CD4-positive, alpha-beta T cell treated with Interleukin-17A for 1 hour (primary cell): ENCODE data around the gene TBC1D22A.
A peak's percentile ranks its signal among the peaks of the same experiment; 100 is the strongest.

Source experiments
- DNase-seq: peaks from one replicate; pipeline ENCODE4 v3.0.0-alpha.2; 2020

Gene TBC1D22A

GRCh38 chr22:47067321-47067890, 305.0 kb downstream of the TBC1D22A start:
- no peak for DNase-seq

DNA sequence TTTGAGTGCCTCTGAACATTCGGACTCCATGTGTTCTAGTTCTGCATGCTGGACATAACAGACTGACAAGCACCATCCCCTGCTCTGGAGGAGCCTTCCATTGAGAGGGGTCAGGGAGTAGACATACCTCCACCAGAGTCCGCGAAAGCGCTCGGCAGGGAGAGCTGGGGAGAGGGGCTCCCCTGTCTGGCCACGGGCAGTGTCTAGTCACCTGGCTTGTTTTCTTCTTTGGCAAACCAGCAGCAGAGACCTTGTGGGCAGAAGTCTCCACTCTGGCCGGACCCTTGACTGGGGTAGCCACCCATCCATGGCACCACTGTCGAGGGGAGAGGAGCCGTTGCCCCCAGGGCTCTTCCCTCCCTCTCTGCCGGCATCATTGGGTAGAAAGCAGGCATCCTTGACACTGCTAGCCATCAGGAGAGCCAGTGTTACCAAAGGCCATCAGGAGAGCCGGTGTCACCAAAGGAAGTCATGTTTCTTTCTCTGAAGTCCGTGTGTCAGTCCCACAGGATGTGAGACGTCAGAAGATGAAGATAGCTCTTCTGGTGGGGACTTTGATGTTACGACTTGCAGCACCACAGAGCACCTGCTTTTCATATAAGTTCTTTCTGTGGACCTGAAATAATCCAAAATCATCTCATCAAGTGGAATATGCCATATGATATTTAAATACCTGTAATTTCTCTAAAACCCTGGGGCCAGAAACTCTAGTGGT, 305.6 kb downstream of the TBC1D22A start:
- DNase-seq = no peak

DNA sequence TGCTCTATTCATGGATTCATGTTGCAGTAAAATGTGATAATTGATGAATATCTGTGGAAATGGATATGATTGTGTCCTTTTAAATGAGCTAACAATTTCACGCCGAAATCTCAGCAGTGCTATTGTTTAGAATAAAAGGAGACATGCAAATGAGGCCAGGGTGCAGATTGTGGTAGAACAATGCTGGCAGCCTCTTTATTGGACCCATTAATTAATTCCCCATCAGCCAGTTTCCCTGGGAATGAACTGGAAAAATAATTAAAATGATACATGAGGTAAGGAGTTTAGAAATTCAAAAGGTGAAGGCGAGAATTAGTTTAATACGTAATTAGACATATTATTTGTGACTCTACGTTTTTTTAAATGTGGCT, 306.2 kb downstream of the TBC1D22A start:
- no peak for DNase-seq

DNA sequence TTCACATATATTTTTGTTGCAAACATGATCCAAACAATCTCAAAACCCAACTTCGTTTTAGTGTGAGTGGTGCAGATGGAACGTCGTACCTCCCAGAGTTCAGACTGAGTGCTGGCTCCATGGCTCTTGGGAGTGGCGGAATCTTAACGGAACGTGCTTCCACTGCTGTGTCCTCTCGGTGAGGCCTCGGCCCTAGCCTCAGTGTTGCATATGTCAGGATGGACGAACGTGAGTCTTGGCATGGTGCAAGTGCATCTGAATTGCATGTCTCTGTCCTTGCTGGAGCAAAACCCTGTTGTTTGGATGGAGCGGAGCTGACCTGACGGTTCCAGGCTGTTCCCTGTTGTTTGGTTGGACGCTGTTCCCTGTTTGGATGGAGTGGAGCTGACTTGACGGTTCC, 306.8 kb downstream of the TBC1D22A start:
- DNase-seq = no peak

DNA sequence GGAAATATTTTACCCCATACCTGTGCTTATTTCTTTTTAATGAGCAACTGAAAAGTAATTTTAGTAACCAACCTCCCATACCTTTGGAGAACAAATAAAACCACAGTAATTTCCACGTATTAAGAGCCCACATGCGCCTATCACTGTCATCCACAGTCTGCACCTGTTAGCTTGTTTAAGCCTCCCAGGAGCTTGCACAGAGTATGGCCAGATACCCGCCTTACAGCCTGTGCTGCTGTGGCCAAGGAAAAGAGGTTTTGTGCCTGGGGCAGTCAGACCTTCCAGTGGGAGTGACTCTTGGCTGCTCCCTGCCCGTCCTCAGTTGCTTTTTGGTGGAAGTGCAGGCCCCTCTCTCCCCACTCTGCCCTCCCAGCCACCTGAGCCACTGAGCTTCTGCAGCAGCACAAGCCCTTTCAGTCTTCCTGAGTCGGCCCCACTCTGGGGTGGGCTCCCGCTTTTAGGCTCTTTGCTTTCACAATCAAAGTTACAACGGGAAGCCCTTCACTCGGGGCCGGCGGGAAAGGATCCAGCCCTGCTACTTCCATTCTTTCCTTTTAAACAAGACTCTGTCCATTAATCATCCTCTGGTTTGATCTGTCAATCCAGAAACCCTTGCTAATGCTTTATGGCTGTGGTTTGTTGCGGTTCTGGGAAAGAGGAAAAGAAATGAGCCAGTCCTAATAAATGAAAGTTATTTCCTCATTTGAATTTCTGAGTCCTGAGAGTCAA, 308.8 kb downstream of the TBC1D22A start:
- no peak for DNase-seq

DNA sequence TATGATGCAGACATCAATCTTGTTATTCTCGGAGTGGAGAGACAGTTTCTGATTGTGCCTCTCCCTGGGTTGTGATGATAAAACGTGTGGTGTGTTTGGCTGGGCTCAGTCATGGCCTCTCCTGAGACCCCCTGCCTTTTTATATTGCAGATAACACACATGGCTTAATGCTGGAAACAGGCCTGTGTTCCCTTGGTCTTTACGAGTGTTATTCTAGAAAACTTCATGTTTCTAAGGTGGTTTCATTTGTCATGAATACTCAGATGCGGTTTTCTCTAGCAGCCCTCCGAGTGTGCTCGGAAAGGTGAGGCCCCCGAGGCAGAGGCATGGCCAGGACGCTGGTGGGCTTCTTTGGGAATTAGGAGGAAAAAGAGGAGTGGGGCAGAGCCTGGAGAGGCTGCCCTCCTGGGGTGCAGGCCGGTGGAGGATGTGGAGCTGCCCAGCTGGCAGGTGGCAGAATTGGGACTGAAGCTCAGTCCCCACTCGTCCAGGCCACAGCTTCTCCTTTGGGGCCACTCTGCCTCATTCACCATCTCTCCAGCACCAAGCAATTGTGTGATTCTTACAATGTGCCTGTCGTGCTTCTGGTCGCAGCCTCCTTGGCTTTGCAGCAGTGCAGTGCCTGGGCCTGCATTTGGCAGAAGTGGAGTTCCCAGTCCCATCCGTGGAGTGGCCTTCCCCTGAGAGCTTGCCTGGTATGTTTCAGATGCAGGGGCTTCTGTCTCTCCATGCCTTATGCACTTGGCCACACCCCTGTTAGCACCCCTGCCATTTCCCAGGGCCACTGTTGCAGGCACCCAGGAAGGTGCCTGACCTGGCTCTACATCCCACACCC, 309.6 kb downstream of the TBC1D22A start:
- DNase-seq = no peak

- no peak for DNase-seq
Measured at GRCh38 chr22:47072642-47072967, 310.2 kb downstream of the TBC1D22A start.

- DNase-seq = no peak
Measured at GRCh38 chr22:47073075-47073474, 310.6 kb downstream of the TBC1D22A start.

DNA sequence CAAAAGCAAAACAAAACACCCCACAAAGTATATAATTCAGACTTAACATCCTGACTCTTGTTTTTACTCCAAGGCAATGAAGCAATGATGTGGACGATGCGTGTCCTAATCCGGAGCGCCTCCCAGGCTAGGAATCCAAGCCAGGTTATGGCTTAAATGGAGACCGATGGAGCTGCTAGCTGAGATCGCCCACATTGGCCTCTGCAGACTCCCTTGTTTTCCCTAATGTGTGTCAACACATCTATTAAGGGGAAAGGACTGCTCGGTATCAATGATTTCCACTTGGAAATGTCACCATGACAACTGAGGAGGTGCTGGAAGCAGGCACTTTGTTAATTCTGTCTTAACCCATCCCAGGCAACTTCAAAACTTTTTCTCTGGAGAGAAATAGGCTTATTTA, 311.7 kb downstream of the TBC1D22A start:
- DNase-seq = no peak

DNA sequence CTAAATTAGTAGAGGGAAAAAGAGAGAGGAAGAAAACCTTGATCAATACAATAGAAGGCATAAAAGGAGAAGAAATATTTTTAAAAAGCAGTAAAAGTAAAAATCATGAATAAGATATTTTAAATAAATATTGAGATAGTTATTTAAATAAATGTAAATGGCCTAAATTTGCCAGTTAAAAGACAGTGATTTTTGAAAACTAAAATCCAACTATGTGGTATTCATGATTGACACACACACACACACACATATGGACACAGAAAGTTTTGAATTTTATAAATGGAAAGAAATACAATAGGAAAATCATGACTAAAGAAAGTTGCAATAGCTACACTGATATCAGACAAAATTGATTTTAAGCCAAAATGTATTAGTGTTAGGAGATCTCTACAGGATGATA, 313.1 kb downstream of the TBC1D22A start:
- no peak for DNase-seq

- DNase-seq = no peak
Measured at GRCh38 chr22:47076758-47077157, 314.3 kb downstream of the TBC1D22A start.

DNA sequence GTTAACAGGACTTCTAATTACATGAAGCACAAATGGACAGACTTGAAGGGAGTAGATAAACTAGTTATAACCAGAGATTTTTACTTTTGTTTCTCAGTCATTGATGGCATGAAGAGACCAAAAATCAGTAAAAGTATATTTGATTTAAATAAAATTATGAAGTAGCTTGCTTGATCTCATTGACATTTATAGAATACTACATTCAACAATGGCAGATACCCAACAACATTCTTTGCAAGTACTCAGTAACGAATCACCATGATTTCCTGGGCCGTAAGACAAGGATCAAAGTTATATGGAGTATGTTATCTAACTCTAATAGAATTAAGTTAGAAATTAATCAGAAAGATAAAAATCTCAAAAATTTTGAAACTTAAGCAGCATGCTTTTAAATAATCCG, 317.6 kb downstream of the TBC1D22A start:
- DNase-seq = no peak

DNA sequence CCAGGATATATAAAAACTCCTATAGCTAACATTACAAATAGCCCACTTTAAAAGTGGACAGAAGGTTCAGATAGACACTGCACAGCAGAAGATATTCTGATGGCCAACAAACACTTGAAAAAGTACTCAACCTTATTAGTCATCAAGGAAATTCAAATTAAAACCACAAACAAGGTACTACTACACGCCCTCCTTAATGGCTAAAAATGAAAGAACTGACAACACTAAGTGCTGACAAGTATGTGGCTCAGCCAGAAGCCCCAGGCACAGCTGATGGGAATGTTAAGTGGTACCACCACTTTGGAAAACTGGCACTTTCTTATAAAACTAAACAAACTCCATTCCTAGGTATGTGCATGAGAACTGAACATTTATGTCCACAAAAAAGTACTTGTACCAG, 320.1 kb downstream of the TBC1D22A start:
- no peak for DNase-seq

DNA sequence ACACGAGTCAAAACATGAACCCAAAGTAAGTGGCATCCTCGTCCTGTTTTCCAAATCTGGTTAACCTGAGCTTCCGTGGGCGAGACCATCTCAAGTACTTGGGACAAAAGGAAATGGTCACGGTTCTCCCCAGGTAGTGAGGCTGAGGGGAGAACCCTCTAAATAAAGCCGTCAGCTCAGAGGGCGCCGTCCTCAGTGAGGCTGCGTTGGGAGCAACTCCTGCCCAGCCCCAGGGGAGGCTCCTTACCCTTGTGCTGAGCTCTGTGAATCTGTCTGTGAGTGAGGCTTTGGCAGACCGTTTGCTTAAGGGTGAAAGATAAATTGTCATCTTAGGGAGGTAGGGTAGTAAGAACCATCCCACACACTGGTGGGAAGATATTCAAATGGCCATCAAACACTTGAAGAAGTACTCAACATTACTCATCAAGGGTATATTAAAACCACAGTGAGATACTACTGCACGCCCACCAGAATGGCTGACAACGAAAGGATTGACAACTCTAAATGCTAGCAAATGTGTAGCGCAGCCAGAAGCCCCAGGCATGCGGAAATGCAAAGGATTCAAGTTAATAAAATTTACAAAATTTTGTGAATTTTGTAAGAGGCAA, 321.0 kb downstream of the TBC1D22A start:
- DNase-seq = no peak

- DNase-seq = no peak
Measured at GRCh38 chr22:47084226-47084625, 321.8 kb downstream of the TBC1D22A start.

- DNase-seq = no peak
Measured at GRCh38 chr22:47086596-47087248, 324.3 kb downstream of the TBC1D22A start.

DNA sequence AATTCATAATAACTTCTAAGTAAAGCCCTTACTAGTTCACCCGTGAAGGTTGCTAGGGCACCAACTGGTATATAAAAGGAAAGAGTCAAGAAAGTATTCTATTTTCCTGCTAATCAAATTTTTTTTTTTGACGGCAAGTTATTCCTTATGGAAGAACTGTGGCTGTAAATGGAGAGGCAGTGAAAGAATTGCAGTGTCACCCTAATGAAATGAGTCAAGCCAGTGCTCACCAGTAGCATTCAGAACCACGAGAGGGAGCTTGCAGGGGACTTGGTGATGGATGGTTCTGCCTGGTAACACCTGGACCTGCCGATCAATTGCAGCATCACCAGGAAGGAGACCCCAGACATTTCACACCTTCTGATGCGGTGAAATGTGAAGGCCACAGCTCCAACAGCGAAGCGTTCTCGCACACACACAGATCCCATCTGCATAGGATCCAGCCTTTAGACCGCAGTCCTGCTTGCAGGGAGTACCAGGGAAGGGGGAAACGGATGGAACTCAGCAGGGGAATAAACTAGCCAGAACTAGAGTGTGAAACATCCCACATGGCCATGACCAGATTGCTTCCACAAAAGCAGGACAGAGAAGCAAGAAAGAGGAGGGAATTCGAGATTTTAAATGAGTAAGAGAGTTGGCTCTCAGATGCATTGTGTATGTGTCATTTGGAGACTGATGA, 326.2 kb downstream of the TBC1D22A start:
- DNase-seq = no peak

- DNase-seq = no peak
Measured at GRCh38 chr22:47089374-47089773, 326.9 kb downstream of the TBC1D22A start.

GRCh38 chr22:47089796-47090460, 327.5 kb downstream of the TBC1D22A start:
- DNase-seq = no peak

DNA sequence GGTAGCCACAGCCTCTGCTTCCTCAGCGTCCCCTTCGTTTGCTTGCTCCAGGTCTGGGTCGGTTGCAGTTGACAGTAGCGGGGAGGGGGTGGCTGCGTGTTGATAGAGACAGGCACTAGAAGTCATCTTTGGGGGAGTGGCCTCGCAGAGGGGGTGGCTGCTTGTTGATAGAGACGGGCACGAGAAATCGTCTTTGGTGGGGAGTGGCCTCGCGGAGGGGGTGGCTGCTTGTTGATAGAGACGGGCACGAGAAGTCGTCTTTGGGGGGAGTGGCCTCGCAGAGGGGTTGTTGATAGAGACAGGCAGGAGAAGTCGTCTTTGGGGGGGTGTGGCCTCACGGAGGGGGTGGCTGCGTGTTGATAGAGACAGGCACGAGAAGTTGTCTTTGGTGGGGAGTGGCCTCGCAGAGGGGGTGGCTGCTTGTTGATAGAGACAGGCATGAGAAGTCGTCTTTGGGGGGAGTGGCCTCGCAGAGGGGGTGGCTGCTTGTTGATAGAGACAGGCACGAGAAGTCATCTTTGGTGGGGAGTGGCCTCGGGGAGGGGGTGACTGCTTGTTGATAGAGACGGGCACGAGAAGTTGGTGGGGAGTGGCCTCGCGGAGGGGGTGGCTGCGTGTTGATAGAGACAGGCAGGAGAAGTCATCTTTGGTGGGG, 328.3 kb downstream of the TBC1D22A start:
- peak; percentile 49 for DNase-seq

GRCh38 chr22:47091246-47091651, 328.8 kb downstream of the TBC1D22A start:
- peak; percentile 35 for DNase-seq
